Measurements from ENCODE around the gene BRAF. TPM values are rescaled to one million over a fixed set of nuclear protein-coding genes. Genes with fewer than 3 reads are reported as not detected.
"Not testable (repeated sequence)": the region's sequence is repeated elsewhere in the genome, so short reads cannot be mapped to it uniquely, and the experiment has no call there.

Gene BRAF
- total RNA-seq, 3 donors from 2014 or later = 25.5 to 44.2 (median 29.2) TPM

- DNase-seq = no peak
- Histone ChIP-seq H3K36me3 (ENCODE audit: low read depth) (no peaks in the 10 kb centered on the region), H3K4me3 (no peak overlapping the region), H3K4me1 (ENCODE audit: low read depth) (no peaks in the 10 kb centered on the region), H3K9me3 (no peaks in the 10 kb centered on the region)
- no peak for TF ChIP-seq CTCF (IDR thresholded peaks at IDR 0.05)
- intact Hi-C loops (cut with DNase I, micrococcal nuclease) = no loop called here
- ATAC-seq = no peak
Measured at GRCh38 chr7:140961117-140961516, 36.4 kb upstream of the BRAF start.

- H3K4me1 ChIP-seq (ENCODE audit: low read depth); ATAC-seq; H3K4me3 ChIP-seq; H3K9me3 ChIP-seq; H3K36me3 ChIP-seq (ENCODE audit: low read depth); DNase-seq; intact Hi-C loops (cut with DNase I, micrococcal nuclease): not testable (repeated sequence)
Measured at GRCh38 chr7:140956997-140957396, 32.3 kb upstream of the BRAF start.

GRCh38 chr7:140945940-140946339 is 21.2 kb upstream of the BRAF start:
- intact Hi-C loops (cut with DNase I, micrococcal nuclease) = no loop called here
- ATAC-seq = no peak

GRCh38 chr7:140942242-140942641 is 17.5 kb upstream of the BRAF start:
- ATAC-seq; H3K4me1 ChIP-seq (ENCODE audit: low read depth); H3K36me3 ChIP-seq (ENCODE audit: low read depth); H3K9me3 ChIP-seq; DNase-seq; H3K4me3 ChIP-seq; intact Hi-C loops (cut with DNase I, micrococcal nuclease): not testable (repeated sequence)

More at GRCh38 chr7:140945940-140946339, 21.2 kb upstream of the BRAF start:
- no peak for TF ChIP-seq CTCF (IDR thresholded peaks at IDR 0.05)
- no peak for DNase-seq
- no peak overlapping the region for H3K4me3 ChIP-seq
- H3K36me3 ChIP-seq (ENCODE audit: low read depth) = no peaks in the 10 kb centered on the region
- no peaks in the 10 kb centered on the region for H3K4me1 ChIP-seq (ENCODE audit: low read depth)
- no peaks in the 10 kb centered on the region for H3K9me3 ChIP-seq

GRCh38 chr7:140940898-140941297 is 16.2 kb upstream of the BRAF start:
- DNase-seq (no peak), ATAC-seq (no peak)
- H3K4me3 ChIP-seq = no peak overlapping the region
- TF ChIP-seq CTCF (IDR thresholded peaks at IDR 0.05) = no peak
- intact Hi-C loops (cut with DNase I, micrococcal nuclease) = no loop called here
- no peaks in the 10 kb centered on the region for H3K36me3 ChIP-seq (ENCODE audit: low read depth)
- H3K4me1 ChIP-seq (ENCODE audit: low read depth) = no peaks in the 10 kb centered on the region
- no peaks in the 10 kb centered on the region for H3K9me3 ChIP-seq

- no peaks in the 10 kb centered on the region for H3K9me3 ChIP-seq
- DNase-seq (no peak), ATAC-seq (no peak)
- no peak overlapping the region for H3K4me3 ChIP-seq
- intact Hi-C loops (cut with DNase I, micrococcal nuclease) = no loop called here
- no peaks in the 10 kb centered on the region for H3K4me1 ChIP-seq (ENCODE audit: low read depth)
- H3K36me3 ChIP-seq (ENCODE audit: low read depth) = no peaks in the 10 kb centered on the region
- TF ChIP-seq CTCF (IDR thresholded peaks at IDR 0.05) = no peak
Measured at GRCh38 chr7:140937702-140938264, 13.1 kb upstream of the BRAF start.

All from mucosa of descending colon (tissue), 3 donors.